ENCODE data around the gene MICB.

DNA sequence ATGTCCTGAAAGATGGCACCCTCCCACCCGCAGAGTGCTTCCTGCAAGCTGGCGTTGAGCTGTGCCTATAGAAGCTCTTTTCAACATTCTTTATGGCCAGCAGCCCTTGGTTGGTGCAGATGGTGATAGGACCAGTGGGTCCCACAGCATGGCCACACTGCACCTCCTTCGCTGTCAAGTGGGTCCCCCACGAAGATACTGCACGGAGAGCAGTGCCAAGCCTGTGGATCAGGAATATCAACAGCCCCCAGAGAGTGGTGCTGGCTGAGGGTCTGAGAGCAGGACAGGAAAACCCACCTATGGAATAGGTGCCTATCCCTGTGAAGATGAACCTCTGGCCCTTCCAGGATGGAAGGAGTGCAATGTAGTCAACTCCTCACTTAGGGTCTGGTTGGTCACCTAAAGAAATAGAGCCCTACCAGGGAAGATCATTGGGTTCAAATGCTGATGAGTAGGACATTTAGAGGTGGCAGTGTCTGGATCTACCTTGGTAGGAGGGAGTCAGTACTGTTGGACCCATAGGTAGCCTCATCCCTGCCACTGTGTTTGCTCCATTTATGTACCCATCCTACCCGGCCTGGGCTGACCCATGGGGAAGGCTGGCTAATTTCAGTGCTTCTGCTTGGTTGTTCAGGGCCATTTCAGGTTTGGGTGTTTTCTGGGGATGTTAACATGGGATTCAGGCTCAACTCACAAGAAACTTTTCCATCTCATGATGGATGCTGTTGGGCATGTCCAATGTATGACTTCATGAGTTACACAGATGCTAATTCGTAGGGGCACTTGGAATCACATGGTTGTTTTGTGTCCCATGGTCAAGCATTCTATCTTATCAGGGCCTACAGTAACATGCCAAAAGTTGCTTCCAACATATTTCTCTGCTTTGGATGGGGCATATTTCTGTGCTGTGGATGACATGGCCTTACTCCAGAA lies 33.4 kb upstream of the MICB start:
- no peak for TF ChIP-seq POLR2A (IDR thresholded peaks at IDR 0.05; ENCODE audit: low read length)
- TF ChIP-seq GATA1 (IDR thresholded peaks at IDR 0.05; ENCODE audit: low read depth, low read length) = no peak
